Lower leg skin (tissue), 3 donors: ENCODE results near the gene BPIFB6.

Experiments
- CTCF ChIP-seq, 3 donors: fragments of 450-650 bp; IDR thresholded peaks; one replicate each; pipeline ENCODE4 v1.5.1; 2016; ENCODE audit warnings: antibody characterized with exemption in 3 of 3, mild to moderate bottlenecking in 3 of 3, moderate library complexity in 2 of 3
- POLR2A ChIP-seq, 2 donors: fragments of 450-650 bp; IDR thresholded peaks; one replicate each; pipeline ENCODE4 v1.6.1; 2016 to 2017; ENCODE audit warnings: antibody characterized with exemption in 2 of 2, mild to moderate bottlenecking in 1 of 2, moderate library complexity in 1 of 2

- TF ChIP-seq CTCF (IDR thresholded peaks at IDR 0.05) (no peak), POLR2A (IDR thresholded peaks at IDR 0.05) (no peak)
Observed at GRCh38 chr20:32989507-32990283, 41.8 kb upstream of the BPIFB6 start.
